ENCODE data around the gene MLLT3.

DNA sequence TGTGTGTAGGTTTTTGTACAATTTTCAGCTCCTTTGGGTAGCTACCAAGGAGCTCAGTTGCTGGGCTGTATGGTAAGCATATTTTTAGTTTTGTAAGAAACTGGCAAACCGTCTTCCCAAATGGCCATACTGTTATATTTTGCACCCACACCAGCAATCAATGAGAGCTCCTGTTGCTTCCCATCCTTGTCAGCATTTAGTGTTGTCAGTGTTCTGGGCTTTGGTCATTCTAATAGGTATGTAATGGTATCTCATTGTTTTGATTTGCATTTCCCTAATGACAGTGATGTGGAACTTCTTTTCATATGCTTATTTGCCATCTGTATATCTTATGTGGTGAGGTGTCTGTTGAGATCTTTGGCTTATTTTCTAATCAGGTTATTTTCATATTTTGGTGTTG lies 320.1 kb downstream of the MLLT3 start:
- TF ChIP-seq, protein P1, sequence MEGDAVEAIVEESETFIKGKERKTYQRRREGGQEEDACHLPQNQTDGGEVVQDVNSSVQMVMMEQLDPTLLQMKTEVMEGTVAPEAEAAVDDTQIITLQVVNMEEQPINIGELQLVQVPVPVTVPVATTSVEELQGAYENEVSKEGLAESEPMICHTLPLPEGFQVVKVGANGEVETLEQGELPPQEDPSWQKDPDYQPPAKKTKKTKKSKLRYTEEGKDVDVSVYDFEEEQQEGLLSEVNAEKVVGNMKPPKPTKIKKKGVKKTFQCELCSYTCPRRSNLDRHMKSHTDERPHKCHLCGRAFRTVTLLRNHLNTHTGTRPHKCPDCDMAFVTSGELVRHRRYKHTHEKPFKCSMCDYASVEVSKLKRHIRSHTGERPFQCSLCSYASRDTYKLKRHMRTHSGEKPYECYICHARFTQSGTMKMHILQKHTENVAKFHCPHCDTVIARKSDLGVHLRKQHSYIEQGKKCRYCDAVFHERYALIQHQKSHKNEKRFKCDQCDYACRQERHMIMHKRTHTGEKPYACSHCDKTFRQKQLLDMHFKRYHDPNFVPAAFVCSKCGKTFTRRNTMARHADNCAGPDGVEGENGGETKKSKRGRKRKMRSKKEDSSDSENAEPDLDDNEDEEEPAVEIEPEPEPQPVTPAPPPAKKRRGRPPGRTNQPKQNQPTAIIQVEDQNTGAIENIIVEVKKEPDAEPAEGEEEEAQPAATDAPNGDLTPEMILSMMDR (IDR thresholded peaks at IDR 0.05) = no peak
- TF ChIP-seq POLR2A (IDR thresholded peaks at IDR 0.05) = no peak

All from testis (tissue), 2 donors.